IMR-90 (cell line): Measurements from ENCODE around the gene PSMB3. TPM values are rescaled to one million over a fixed set of nuclear protein-coding genes. Genes with fewer than 3 reads are reported as not detected.

Experiments used
- ATAC-seq: fragments of 200-7000 bp; cut with Tn5 transposase; 2 replicates; pipeline ENCODE4 v1.9.1; 2020; ENCODE audit warnings: low read depth, mild to moderate bottlenecking, moderate library complexity
- BruUV-seq: library from RNA; stranded (reverse); fragments of 400-500 nt; replicated peaks from 2 replicates; lab custom pipeline; 2021; lab: Mats Ljungman, UMichigan
- CTCF ChIA-PET: fragments of 300-600 bp; formaldehyde crosslinking; extraction: SDS; loops from one replicate; lab custom pipeline; 2021; ENCODE audit warnings: antibody characterized with exemption; lab: Yijun Ruan, JAX
- POLR2A ChIA-PET: fragments of 300-600 bp; sonication (Branson Sonifier 250); formaldehyde crosslinking; loops from one replicate; lab custom pipeline; 2022; ENCODE audit warnings: antibody characterized with exemption; ENCODE audit not compliant: unreplicated experiment; lab: Charles Lee
- DNase-seq: peaks from one replicate; pipeline ENCODE4 v3.0.0; 2013
- H2AFZ ChIP-seq: replicated peaks from 2 replicates; pipeline ENCODE3; 2013; ENCODE audit warnings: low read length, mild to moderate bottlenecking; ENCODE audit not compliant: poor library complexity
- H2AK5ac ChIP-seq: 2 replicates; pipeline ENCODE4 v1.6.1; 2013; ENCODE audit warnings: low read depth, low read length, inconsistent platforms
- H2AK9ac ChIP-seq: replicated peaks from 2 replicates; pipeline ENCODE3; 2013; ENCODE audit warnings: mild to moderate bottlenecking, low read depth, low read length, moderate library complexity; ENCODE audit not compliant: poor library complexity
- H2BK120ac ChIP-seq: 2 replicates; pipeline ENCODE4 v1.6.1; 2013; ENCODE audit warnings: low read depth, low read length, inconsistent platforms
- H2BK15ac ChIP-seq: 3 replicates; pipeline ENCODE4 v1.6.1; 2013; ENCODE audit warnings: low read depth, low read length, inconsistent platforms
- H2BK20ac ChIP-seq: 2 replicates; pipeline ENCODE4 v1.6.1; 2013; ENCODE audit warnings: low read depth, mild to moderate bottlenecking, inconsistent platforms, low read length, moderate library complexity
- H2BK5ac ChIP-seq: 2 replicates; pipeline ENCODE4 v1.6.1; 2013; ENCODE audit warnings: mild to moderate bottlenecking, low read depth, low read length, inconsistent platforms; ENCODE audit not compliant: poor library complexity, severe bottlenecking
- H3K14ac ChIP-seq: replicated peaks from 2 replicates; pipeline ENCODE4 v1.6.1; 2013; ENCODE audit warnings: low read depth, low read length, inconsistent platforms
- H3K18ac ChIP-seq: 2 replicates; pipeline ENCODE4 v1.6.1; 2013; ENCODE audit warnings: low read depth, low read length, control low read depth
- H3K23ac ChIP-seq: 2 replicates; pipeline ENCODE4 v1.6.1; 2013; ENCODE audit warnings: low read depth, low read length, inconsistent platforms
- H3K27ac ChIP-seq: 2 replicates; pipeline ENCODE4 v1.5.1; 2013; ENCODE audit warnings: mild to moderate bottlenecking, control low read depth, low read length; ENCODE audit not compliant: insufficient read depth
- H3K27me3 ChIP-seq: 2 replicates; pipeline ENCODE4 v1.6.1; 2013; ENCODE audit warnings: low read length; ENCODE audit not compliant: control insufficient read depth, insufficient read depth
- H3K36me3 ChIP-seq: 2 replicates; pipeline ENCODE4 v1.6.1; 2013; ENCODE audit warnings: low read length, mixed read lengths; ENCODE audit not compliant: control insufficient read depth, insufficient read depth
- H3K4ac ChIP-seq: 2 replicates; pipeline ENCODE4 v1.6.1; 2013; ENCODE audit warnings: low read depth, low read length, inconsistent platforms
- H3K4me1 ChIP-seq: 2 replicates; pipeline ENCODE4 v1.6.1; 2013; ENCODE audit warnings: low read length, mixed read lengths; ENCODE audit not compliant: control insufficient read depth, insufficient read depth
- H3K4me2 ChIP-seq: 2 replicates; pipeline ENCODE4 v1.6.1; 2013; ENCODE audit warnings: low read depth, mild to moderate bottlenecking, control low read depth, low read length, moderate library complexity
- H3K4me3 ChIP-seq: 2 replicates; pipeline ENCODE4 v1.5.1; 2013; ENCODE audit warnings: low read depth, mild to moderate bottlenecking, control low read depth, low read length, moderate library complexity; ENCODE audit not compliant: insufficient read depth
- H3K56ac ChIP-seq: 2 replicates; pipeline ENCODE4 v1.6.1; 2013; ENCODE audit warnings: low read length, inconsistent platforms; ENCODE audit not compliant: insufficient read depth; ENCODE audit errors: extremely low read depth
- H3K79me1 ChIP-seq, 2 experiments: 2 replicates each; pipeline ENCODE4 v1.6.1; 2013; ENCODE audit warnings: low read length in 2 of 2, inconsistent platforms in 1 of 2, low read depth in 1 of 2
- H3K9ac ChIP-seq: 2 replicates; pipeline ENCODE4 v1.6.1; 2013; ENCODE audit warnings: low read depth, low read length, control low read depth
- H3K9me1 ChIP-seq: 2 replicates; pipeline ENCODE4 v1.6.1; 2013; ENCODE audit warnings: low read length, inconsistent platforms; ENCODE audit not compliant: insufficient read depth
- H3K9me3 ChIP-seq: 2 replicates; pipeline ENCODE4 v1.6.1; 2013; ENCODE audit warnings: low read length; ENCODE audit not compliant: control insufficient read depth, insufficient read depth
- H4K20me1 ChIP-seq: 2 replicates; pipeline ENCODE4 v1.6.1; 2013; ENCODE audit warnings: low read length, inconsistent platforms; ENCODE audit not compliant: insufficient read depth
- H4K5ac ChIP-seq: 2 replicates; pipeline ENCODE4 v1.6.1; 2013; ENCODE audit warnings: mild to moderate bottlenecking, low read depth, low read length, control low read depth
- H4K8ac ChIP-seq, 2 experiments: 2 replicates each; pipeline ENCODE4 v1.6.1; 2013; ENCODE audit warnings: low read depth in 2 of 2, low read length in 2 of 2, control low read depth in 1 of 2, inconsistent platforms in 1 of 2
- H4K91ac ChIP-seq: 2 replicates; pipeline ENCODE4 v1.6.1; 2013; ENCODE audit warnings: low read depth, low read length, inconsistent platforms; ENCODE audit not compliant: insufficient read depth
- BHLHE40 ChIP-seq: fragments of 150-350 bp; IDR thresholded peaks from 2 replicates; pipeline ENCODE4 v1.6.1; 2016; ENCODE audit warnings: mild to moderate bottlenecking, low read depth, low read length
- CEBPB ChIP-seq: IDR thresholded peaks from 2 replicates; pipeline ENCODE4 v1.6.1; 2012; ENCODE audit warnings: low read depth, low read length, improper control_type of control experiment
- FOS ChIP-seq: fragments of 150-350 bp; IDR thresholded peaks from 2 replicates; pipeline ENCODE4 v1.6.1; 2016; ENCODE audit warnings: low read depth, low read length
- MXI1 ChIP-seq: IDR thresholded peaks from 2 replicates; pipeline ENCODE4 v1.6.1; 2012; ENCODE audit warnings: low read depth, mild to moderate bottlenecking, low read length, moderate library complexity, borderline replicate concordance
- NFE2L2 ChIP-seq: fragments of 150-350 bp; IDR thresholded peaks from 2 replicates; pipeline ENCODE4 v1.6.1; 2016; ENCODE audit warnings: low read depth, mild to moderate bottlenecking, low read length
- RCOR1 ChIP-seq: IDR thresholded peaks from 2 replicates; pipeline ENCODE4 v1.6.1; 2012; ENCODE audit warnings: mild to moderate bottlenecking, low read length, improper control_type of control experiment; ENCODE audit not compliant: insufficient replicate concordance
- WGBS, 2 experiments: methylation state at CpG; one replicate each; pipeline versions ENCODE4 v1.1.5 to v1.1.7; 2013; ENCODE audit warnings: missing lambda C conversion rate in 2 of 2; ENCODE audit not compliant: insufficient read length in 1 of 2; ENCODE audit errors: extremely low coverage in 2 of 2; 5-methylcytosine and 5-hydroxymethylcytosine counted together
- dilution Hi-C: fragments of 300-500 bp; cut with HindIII; formaldehyde crosslinking; loops from one replicate; pipeline ENCODE4 v1.14.3; 2018; ENCODE audit warnings: low sequenced_read_pairs; ENCODE audit not compliant: unreplicated experiment
- in situ Hi-C: fragments of 300-500 bp; cut with MboI; formaldehyde crosslinking; loops from 3 replicates; pipeline ENCODE4 v1.14.3; 2019; ENCODE audit warnings: low sequenced_read_pairs, inconsistent platforms, mixed read lengths
- intact Hi-C: fragments of 100-400 bp; cut with micrococcal nuclease; formaldehyde crosslinking; loops from 2 replicates; pipeline ENCODE4 v1.10.0; 2022
- polyA plus RNA-seq, 3 experiments: library from polyadenylated mRNA; depleted of rRNA; stranded (reverse); fragments of >200 nt; gene quantifications; 2 replicates each; pipeline ENCODE4 v1.2.3, GENCODE V29; 2012; ENCODE audit warnings: low replicate concordance in 1 of 3
- total RNA-seq: library from RNA; depleted of rRNA; stranded (reverse); fragments of >200 nt; gene quantifications from 2 replicates; pipeline ENCODE4 v1.2.3, GENCODE V29; 2012
- TF ChIP-seq, protein P1 (sequence below): conservative IDR thresholded peaks from 2 replicates; pipeline ENCODE4 v1.5.1; 2012; ENCODE audit warnings: mild to moderate bottlenecking, low read depth, low read length, improper control_type of control experiment

Gene PSMB3
- total and polyA plus RNA-seq, 2 of the 4 experiments (the other 2 are of a cell fraction) = 480 to 828 TPM

GRCh38 chr17:38730526-38731379 is 21.8 kb upstream of the PSMB3 start:
- 7% methylated on average over 12 of the region's 27 CpGs; no CpG with 5 or more reads in 1 of the 2 experiments for WGBS, 2 experiments

More at GRCh38 chr17:38730526-38731379, 21.8 kb upstream of the PSMB3 start:
- peak overlapping the region; percentile 13; the same call in 1 of the 2 replicates for H2BK120ac ChIP-seq
- peak overlapping the region; percentile 97 for H3K9ac ChIP-seq
- H3K9me3 ChIP-seq = no peaks in the 10 kb centered on the region
- ChIA-PET CTCF (interaction anchor here (0.5 to 1.8 kb wide), 2 partner anchors 53 to 245 kb away, joined by 3 to 4 read pairs; no protein-coding TSS in a partner anchor), POLR2A (no interaction called here)
- H3K27me3 ChIP-seq = no peaks in the 10 kb centered on the region
- peak overlapping the region; percentile 86 for H3K4me3 ChIP-seq
- peak overlapping the region; percentile 98 for H3K23ac ChIP-seq
- intact Hi-C loops (no loop called here), in situ Hi-C loops (loop anchor here (5.0 kb wide), 1 partner anchor 53 kb away; no protein-coding TSS in a partner anchor), dilution Hi-C loops (no loop called here)
- H3K36me3 ChIP-seq = peaks cover 30% of the 10 kb centered on the region
- BruUV-seq = no TSS peak
- H2BK20ac ChIP-seq = no peak overlapping the region
- 0 out of 2 replicates have a peak, but pooled peaks cover 11% of the 10 kb centered on the region for H3K9me1 ChIP-seq
- peak overlapping the region; percentile 99 for H2AK9ac ChIP-seq
- H3K18ac ChIP-seq = peak overlapping the region; percentile 80
- peak overlapping the region; percentile 98 for H2AK5ac ChIP-seq
- peak overlapping the region; percentile 23 to 80 for H4K8ac ChIP-seq
- TF ChIP-seq CEBPB (no peak), RCOR1 (no peak), NFE2L2 (no peak), FOS (no peak), MXI1 (no peak), BHLHE40 (no peak)
- TF ChIP-seq, protein P1, sequence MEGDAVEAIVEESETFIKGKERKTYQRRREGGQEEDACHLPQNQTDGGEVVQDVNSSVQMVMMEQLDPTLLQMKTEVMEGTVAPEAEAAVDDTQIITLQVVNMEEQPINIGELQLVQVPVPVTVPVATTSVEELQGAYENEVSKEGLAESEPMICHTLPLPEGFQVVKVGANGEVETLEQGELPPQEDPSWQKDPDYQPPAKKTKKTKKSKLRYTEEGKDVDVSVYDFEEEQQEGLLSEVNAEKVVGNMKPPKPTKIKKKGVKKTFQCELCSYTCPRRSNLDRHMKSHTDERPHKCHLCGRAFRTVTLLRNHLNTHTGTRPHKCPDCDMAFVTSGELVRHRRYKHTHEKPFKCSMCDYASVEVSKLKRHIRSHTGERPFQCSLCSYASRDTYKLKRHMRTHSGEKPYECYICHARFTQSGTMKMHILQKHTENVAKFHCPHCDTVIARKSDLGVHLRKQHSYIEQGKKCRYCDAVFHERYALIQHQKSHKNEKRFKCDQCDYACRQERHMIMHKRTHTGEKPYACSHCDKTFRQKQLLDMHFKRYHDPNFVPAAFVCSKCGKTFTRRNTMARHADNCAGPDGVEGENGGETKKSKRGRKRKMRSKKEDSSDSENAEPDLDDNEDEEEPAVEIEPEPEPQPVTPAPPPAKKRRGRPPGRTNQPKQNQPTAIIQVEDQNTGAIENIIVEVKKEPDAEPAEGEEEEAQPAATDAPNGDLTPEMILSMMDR = no peak
- H2BK5ac ChIP-seq = peak overlapping the region; percentile 78
- peak overlapping the region; percentile 71 for H4K5ac ChIP-seq
- ATAC-seq (peak; percentile 13), DNase-seq (peak; percentile 42)
- peak overlapping the region; percentile 93 for H3K56ac ChIP-seq
- peak overlapping the region; percentile 95 for H3K4ac ChIP-seq
- peak overlapping the region; percentile 97 for H3K4me2 ChIP-seq
- H3K27ac ChIP-seq = peak overlapping the region; percentile 87
- H2AFZ ChIP-seq = peak overlapping the region; percentile 94
- H4K91ac ChIP-seq = peak overlapping the region; percentile 75
- peaks cover 33% of the 10 kb centered on the region for H4K20me1 ChIP-seq
- H2BK15ac ChIP-seq = 0 out of 3 replicates have a peak overlapping the region, but pooled peaks have one; percentile 3
- peaks cover 15% of the 10 kb centered on the region for H3K4me1 ChIP-seq
- H3K14ac ChIP-seq = peak overlapping the region; percentile 98
- H3K79me1 ChIP-seq = peaks cover 11 to 61% of the 10 kb centered on the region in 2 experiments; a peak in 3 of 4 replicates
